Brain microvascular endothelial cell (primary cell): ENCODE data around the gene KIAA0825.

Experiments used
- DNase-seq: peaks from one replicate; pipeline ENCODE4 v3.0.0-alpha.2; 2020
- H3K27ac ChIP-seq: fragments of 250-450 bp; sonication (Bioruptor Pico); 2 replicates; pipeline ENCODE4 v1.5.1; 2020; ENCODE audit warnings: mild to moderate bottlenecking, moderate library complexity
- H3K27me3 ChIP-seq: fragments of 250-450 bp; sonication (Bioruptor Pico); replicated peaks from 2 replicates; pipeline ENCODE4 v1.5.1; 2020; ENCODE audit warnings: mild to moderate bottlenecking
- H3K36me3 ChIP-seq: fragments of 250-450 bp; sonication (Bioruptor Pico); replicated peaks from 2 replicates; pipeline ENCODE4 v1.5.1; 2020; ENCODE audit warnings: mild to moderate bottlenecking
- H3K4me3 ChIP-seq: 2 replicates; pipeline ENCODE4 v1.5.1; 2011; ENCODE audit warnings: low read depth, mild to moderate bottlenecking, control low read depth, low read length, moderate library complexity
- in situ Hi-C: cut with HindIII; loops from 2 replicates; pipeline ENCODE4 v1.10.0; 2017; ENCODE audit warnings: low sequenced_read_pairs, low pct_ligation_motif_present
- TF ChIP-seq, protein P1 (sequence below): IDR thresholded peaks from 2 replicates; pipeline ENCODE4 v1.5.1; 2011; ENCODE audit warnings: low read depth, mild to moderate bottlenecking, moderate library complexity, low read length, control low read depth, inconsistent platforms; ENCODE audit errors: missing control alignments

The KIAA0825 gene

DNA sequence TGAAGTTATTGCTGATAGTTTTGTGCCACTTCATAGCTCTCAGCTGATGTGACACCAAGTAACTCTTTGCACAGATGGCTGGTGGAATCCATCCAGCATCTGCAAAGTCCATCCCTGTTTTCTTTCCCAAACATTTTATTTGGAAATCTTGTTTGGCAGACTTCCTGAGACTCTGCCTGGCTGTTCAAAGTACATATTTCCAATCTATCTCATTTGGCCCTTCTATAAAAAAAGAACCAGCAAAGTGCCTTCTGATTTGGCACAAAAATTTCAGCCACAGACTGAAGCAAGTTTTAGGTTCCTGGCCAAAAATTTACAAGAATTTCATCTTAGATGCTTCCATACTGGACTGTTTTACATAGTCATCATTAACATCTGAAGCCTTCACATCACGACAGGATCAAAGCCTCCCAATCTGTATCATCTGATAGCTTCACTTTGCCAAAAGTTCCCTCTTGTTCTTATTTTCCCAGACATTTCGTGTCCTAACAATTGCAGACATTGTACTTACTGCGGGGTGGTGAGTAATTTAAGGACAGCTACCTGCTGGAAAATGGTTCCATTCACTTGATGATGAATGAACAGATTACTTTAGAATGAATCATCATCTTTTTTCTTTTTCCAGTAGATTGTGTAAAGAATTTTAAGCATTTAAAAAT is 377.3 kb downstream of the KIAA0825 start:
- H3K36me3 ChIP-seq = no peaks in the 10 kb centered on the region
- DNase-seq = peak; percentile 22
- no peak overlapping the region for H3K27ac ChIP-seq
- no peak overlapping the region for H3K4me3 ChIP-seq
- in situ Hi-C loops = no loop called here
- TF ChIP-seq, protein P1, sequence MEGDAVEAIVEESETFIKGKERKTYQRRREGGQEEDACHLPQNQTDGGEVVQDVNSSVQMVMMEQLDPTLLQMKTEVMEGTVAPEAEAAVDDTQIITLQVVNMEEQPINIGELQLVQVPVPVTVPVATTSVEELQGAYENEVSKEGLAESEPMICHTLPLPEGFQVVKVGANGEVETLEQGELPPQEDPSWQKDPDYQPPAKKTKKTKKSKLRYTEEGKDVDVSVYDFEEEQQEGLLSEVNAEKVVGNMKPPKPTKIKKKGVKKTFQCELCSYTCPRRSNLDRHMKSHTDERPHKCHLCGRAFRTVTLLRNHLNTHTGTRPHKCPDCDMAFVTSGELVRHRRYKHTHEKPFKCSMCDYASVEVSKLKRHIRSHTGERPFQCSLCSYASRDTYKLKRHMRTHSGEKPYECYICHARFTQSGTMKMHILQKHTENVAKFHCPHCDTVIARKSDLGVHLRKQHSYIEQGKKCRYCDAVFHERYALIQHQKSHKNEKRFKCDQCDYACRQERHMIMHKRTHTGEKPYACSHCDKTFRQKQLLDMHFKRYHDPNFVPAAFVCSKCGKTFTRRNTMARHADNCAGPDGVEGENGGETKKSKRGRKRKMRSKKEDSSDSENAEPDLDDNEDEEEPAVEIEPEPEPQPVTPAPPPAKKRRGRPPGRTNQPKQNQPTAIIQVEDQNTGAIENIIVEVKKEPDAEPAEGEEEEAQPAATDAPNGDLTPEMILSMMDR = no peak
- H3K27me3 ChIP-seq = no peaks in the 10 kb centered on the region

GRCh38 chr5:94240596-94240992 is 377.8 kb downstream of the KIAA0825 start:
- DNase-seq = no peak
- in situ Hi-C loops = no loop called here
- no peak overlapping the region for H3K27ac ChIP-seq
- no peaks in the 10 kb centered on the region for H3K36me3 ChIP-seq
- TF ChIP-seq, protein P1 = no peak
- no peaks in the 10 kb centered on the region for H3K27me3 ChIP-seq
- no peak overlapping the region for H3K4me3 ChIP-seq

GRCh38 chr5:94240134-94240533 is 378.3 kb downstream of the KIAA0825 start:
- no peak overlapping the region for H3K4me3 ChIP-seq
- DNase-seq = no peak
- H3K27ac ChIP-seq = no peak overlapping the region
- TF ChIP-seq, protein P1 = no peak
- no peaks in the 10 kb centered on the region for H3K27me3 ChIP-seq
- in situ Hi-C loops = no loop called here
- H3K36me3 ChIP-seq = no peaks in the 10 kb centered on the region

GRCh38 chr5:94239266-94239665 is 379.1 kb downstream of the KIAA0825 start:
- TF ChIP-seq, protein P1 = no peak
- no peak overlapping the region for H3K4me3 ChIP-seq
- in situ Hi-C loops = no loop called here
- DNase-seq = no peak
- H3K36me3 ChIP-seq = no peaks in the 10 kb centered on the region
- no peaks in the 10 kb centered on the region for H3K27me3 ChIP-seq
- H3K27ac ChIP-seq = no peak overlapping the region

- in situ Hi-C loops = no loop called here
- no peaks in the 10 kb centered on the region for H3K36me3 ChIP-seq
- no peak overlapping the region for H3K4me3 ChIP-seq
- no peak overlapping the region for H3K27ac ChIP-seq
- no peak for DNase-seq
- H3K27me3 ChIP-seq = no peaks in the 10 kb centered on the region
- TF ChIP-seq, protein P1 = no peak
Observed at GRCh38 chr5:94234987-94235386, 383.4 kb downstream of the KIAA0825 start.

- TF ChIP-seq, protein P1 = no peak
Observed at GRCh38 chr5:94228791-94229190, 389.6 kb downstream of the KIAA0825 start.

More at GRCh38 chr5:94228791-94229190, 389.6 kb downstream of the KIAA0825 start:
- Histone ChIP-seq H3K4me3 (no peak overlapping the region), H3K36me3 (no peaks in the 10 kb centered on the region), H3K27ac (no peak overlapping the region), H3K27me3 (no peaks in the 10 kb centered on the region)
- DNase-seq = no peak
- in situ Hi-C loops = no loop called here
